Memory B cell (primary cell): ENCODE data around the gene PEX14.
"Not testable (repeated sequence)": the region's sequence is repeated elsewhere in the genome, so short reads cannot be mapped to it uniquely, and the experiment has no call there.

Experiments used
- ATAC-seq: fragments of 150-1000 bp; cut with Tn5 transposase; 2 replicates; pipeline ENCODE4 v1.10.0; 2021; ENCODE audit warnings: low read depth, mild to moderate bottlenecking, moderate library complexity
- DNase-seq, 2 donors: peaks; one replicate each; pipeline ENCODE4 v3.0.0; 2022; ENCODE audit warnings: low spot score in 2 of 2
- H3K27ac Mint-ChIP-seq: one replicate; pipeline ENCODE4 v1.8.0; 2022; ENCODE audit warnings: mild to moderate bottlenecking, moderate library complexity, mixed read lengths
- H3K27me3 Mint-ChIP-seq: one replicate; pipeline ENCODE4 v1.8.0; 2022; ENCODE audit warnings: mixed read lengths
- H3K36me3 Mint-ChIP-seq: one replicate; pipeline ENCODE4 v1.8.0; 2022; ENCODE audit warnings: mild to moderate bottlenecking, mixed read lengths
- H3K4me1 Mint-ChIP-seq: one replicate; pipeline ENCODE4 v1.8.0; 2022; ENCODE audit warnings: mixed read lengths
- H3K4me3 Mint-ChIP-seq: one replicate; pipeline ENCODE4 v1.8.0; 2022; ENCODE audit warnings: mild to moderate bottlenecking, moderate library complexity, mixed read lengths
- H3K9me3 Mint-ChIP-seq: one replicate; pipeline ENCODE4 v1.8.0; 2022; ENCODE audit warnings: mixed read lengths

The PEX14 gene

DNA sequence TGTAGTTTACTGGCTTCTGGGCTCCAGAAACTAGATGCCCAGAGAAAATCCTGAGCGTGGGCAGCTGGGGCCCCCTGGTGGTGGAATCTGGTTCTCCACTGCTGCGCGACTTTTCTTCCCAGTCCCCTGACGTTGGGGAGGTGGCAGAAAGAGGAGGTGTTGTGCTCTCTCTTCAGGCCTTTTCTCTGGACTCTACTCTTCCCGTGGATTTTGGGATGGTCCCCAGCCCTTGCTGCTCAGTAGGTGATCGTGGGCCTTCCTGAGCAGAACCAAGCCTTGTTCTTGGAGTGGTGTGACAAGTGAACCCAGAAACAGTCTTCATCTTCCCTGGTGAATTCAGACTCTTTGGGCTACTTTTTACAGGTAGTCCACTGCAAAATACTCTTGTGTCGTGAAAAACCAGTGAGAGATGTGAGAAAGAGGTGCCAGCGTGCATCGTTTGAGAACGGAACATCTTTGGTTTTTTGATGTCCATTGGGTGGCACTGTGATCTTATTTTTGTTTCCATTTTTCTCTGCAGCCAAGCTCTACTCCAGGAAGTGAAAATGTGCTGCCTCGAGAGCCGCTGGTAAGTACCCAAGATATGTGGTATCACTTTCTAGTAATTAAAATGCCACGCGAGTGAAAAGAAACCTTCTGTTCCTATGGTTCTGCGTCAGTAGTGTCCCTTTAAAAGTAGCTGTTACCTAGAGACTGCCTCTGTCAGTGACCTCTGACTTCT is 20.2 kb downstream of the PEX14 start:
- Mint-ChIP-seq H3K9me3 (no peaks in the 10 kb centered on the region), H3K4me1 (peaks cover 22% of the 10 kb centered on the region)
- peak; percentile 76 to 86 for DNase-seq

GRCh38 chr1:10495475-10495817 is 20.7 kb downstream of the PEX14 start:
- Mint-ChIP-seq H3K4me3 (peak overlapping the region; percentile 87), H3K4me1 (peaks cover 21% of the 10 kb centered on the region), H3K27me3 (no peaks in the 10 kb centered on the region), H3K36me3 (peaks cover 6% of the 10 kb centered on the region), H3K27ac (peak overlapping the region; percentile 97), H3K9me3 (no peaks in the 10 kb centered on the region)
- peak in 1 of 2 donors; percentile 22 for DNase-seq
- ATAC-seq, result no peak

More for the DNA sequence above, 20.2 kb downstream of the PEX14 start:
- H3K36me3 Mint-ChIP-seq, result peaks cover 7% of the 10 kb centered on the region
- H3K4me3 Mint-ChIP-seq, result peak overlapping the region; percentile 87
- H3K27ac Mint-ChIP-seq, result peak overlapping the region; percentile 97
- ATAC-seq, result peak; percentile 89
- no peaks in the 10 kb centered on the region for H3K27me3 Mint-ChIP-seq

DNA sequence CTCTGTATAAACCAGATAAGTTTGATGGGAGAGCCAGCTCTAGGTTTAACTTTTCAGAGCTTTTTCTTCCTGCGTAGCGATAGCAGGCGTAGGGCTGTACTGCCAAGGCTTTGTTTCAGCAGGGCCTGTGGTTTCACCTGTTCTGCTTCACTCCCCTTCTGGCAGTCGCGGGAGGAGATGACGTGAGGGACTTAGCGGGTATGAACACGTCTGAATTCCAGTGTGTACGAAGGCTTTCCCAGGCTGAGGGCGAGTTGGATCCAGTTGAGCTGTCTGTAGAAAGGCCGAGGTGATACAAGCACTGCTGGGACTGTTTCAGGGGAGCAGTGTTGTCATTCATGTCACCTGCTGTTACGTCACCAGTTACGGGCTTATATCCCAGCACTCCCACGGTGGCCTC is 21.2 kb downstream of the PEX14 start:
- no peaks in the 10 kb centered on the region for H3K9me3 Mint-ChIP-seq
- H3K27ac Mint-ChIP-seq, result peak overlapping the region; percentile 97
- H3K4me3 Mint-ChIP-seq, result peak overlapping the region; percentile 27
- H3K36me3 Mint-ChIP-seq, result peaks cover 6% of the 10 kb centered on the region
- H3K4me1 Mint-ChIP-seq, result peaks cover 21% of the 10 kb centered on the region
- DNase-seq (no peak), ATAC-seq (peak; percentile 16)
- H3K27me3 Mint-ChIP-seq, result no peaks in the 10 kb centered on the region

- no peaks in the 10 kb centered on the region for H3K9me3 Mint-ChIP-seq
Observed at GRCh38 chr1:10497109-10497508, 22.4 kb downstream of the PEX14 start.

GRCh38 chr1:10498231-10498630 is 23.5 kb downstream of the PEX14 start:
- no peak overlapping the region for H3K4me3 Mint-ChIP-seq

More at GRCh38 chr1:10497109-10497508, 22.4 kb downstream of the PEX14 start:
- Mint-ChIP-seq H3K4me1 (peaks cover 25% of the 10 kb centered on the region), H3K27me3 (no peaks in the 10 kb centered on the region), H3K36me3 (peaks cover 6% of the 10 kb centered on the region), H3K4me3 (no peak overlapping the region), H3K27ac (no peak overlapping the region)
- DNase-seq (no peak), ATAC-seq (no peak)

DNA sequence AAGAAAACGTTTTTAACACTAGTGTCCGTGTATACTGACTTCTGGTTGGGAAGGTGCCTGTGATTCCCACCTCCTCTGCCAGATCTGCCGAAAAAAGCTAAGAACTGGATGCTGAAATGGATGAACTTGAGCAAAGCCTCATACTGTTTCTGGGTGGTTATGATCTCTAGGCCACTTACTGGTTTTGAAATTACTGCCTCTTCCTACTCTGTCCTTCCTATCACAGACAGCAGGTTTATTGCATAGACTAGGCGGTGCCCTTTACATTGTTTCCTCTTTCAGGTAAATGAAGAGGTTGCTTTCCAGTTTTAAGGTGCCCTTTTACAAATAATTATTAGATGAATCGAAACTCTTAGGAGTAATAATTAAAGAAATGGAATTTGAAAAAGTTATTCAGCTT is 27.5 kb downstream of the PEX14 start:
- ATAC-seq (no peak), DNase-seq (no peak)
- H3K4me1 Mint-ChIP-seq, result peaks cover 12% of the 10 kb centered on the region
- no peaks in the 10 kb centered on the region for H3K27me3 Mint-ChIP-seq
- H3K27ac Mint-ChIP-seq, result no peak overlapping the region
- H3K4me3 Mint-ChIP-seq, result no peak overlapping the region
- no peaks in the 10 kb centered on the region for H3K9me3 Mint-ChIP-seq
- H3K36me3 Mint-ChIP-seq, result peaks cover 7% of the 10 kb centered on the region

More at GRCh38 chr1:10498231-10498630, 23.5 kb downstream of the PEX14 start:
- no peak overlapping the region for H3K27ac Mint-ChIP-seq
- H3K36me3 Mint-ChIP-seq, result peaks cover 6% of the 10 kb centered on the region
- DNase-seq, result no peak
- no peak for ATAC-seq
- H3K9me3 Mint-ChIP-seq, result no peaks in the 10 kb centered on the region
- H3K4me1 Mint-ChIP-seq, result peaks cover 21% of the 10 kb centered on the region
- H3K27me3 Mint-ChIP-seq, result no peaks in the 10 kb centered on the region

- no peak overlapping the region for H3K4me3 Mint-ChIP-seq
- peaks cover 20% of the 10 kb centered on the region for H3K4me1 Mint-ChIP-seq
- no peaks in the 10 kb centered on the region for H3K9me3 Mint-ChIP-seq
- no peaks in the 10 kb centered on the region for H3K27me3 Mint-ChIP-seq
- ATAC-seq (no peak), DNase-seq (no peak)
- no peak overlapping the region for H3K27ac Mint-ChIP-seq
- H3K36me3 Mint-ChIP-seq, result peaks cover 5% of the 10 kb centered on the region
Observed at GRCh38 chr1:10504249-10504648, 29.5 kb downstream of the PEX14 start.

DNA sequence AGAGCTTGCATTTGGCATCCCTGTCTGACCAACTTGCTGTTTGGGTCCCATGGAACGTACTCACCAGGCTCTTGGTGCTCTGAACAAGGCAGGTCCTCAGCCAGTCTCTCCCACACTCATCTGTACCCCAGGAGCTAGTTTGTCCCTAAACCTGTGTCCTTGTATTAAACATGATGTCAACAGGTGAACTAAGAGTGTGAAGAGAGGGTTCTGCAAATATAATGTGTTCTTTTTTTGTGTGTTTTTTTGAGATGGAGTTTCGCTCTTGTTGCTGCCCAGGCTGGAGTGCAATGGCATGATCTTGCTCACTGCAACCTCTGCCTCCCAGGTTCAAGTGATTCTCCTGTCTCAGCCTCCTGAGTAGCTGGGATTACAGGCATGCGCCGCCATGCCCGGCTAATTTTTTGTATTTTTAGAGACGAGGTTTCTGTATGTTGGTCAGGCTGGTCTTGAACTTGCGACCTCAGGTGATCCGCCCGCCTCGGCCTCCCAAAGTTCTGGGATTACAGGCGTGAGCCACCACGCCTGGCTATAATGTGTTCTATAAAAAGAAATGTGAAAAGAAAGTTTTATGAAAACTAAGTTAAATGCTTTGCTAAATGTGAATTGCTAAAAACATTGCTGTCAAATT is 31.4 kb downstream of the PEX14 start:
- H3K27me3 Mint-ChIP-seq, DNase-seq, ATAC-seq, H3K9me3 Mint-ChIP-seq, H3K36me3 Mint-ChIP-seq, H3K27ac Mint-ChIP-seq, H3K4me3 Mint-ChIP-seq: not testable (repeated sequence)
- peaks cover 33% of the 10 kb centered on the region for H3K4me1 Mint-ChIP-seq

DNA sequence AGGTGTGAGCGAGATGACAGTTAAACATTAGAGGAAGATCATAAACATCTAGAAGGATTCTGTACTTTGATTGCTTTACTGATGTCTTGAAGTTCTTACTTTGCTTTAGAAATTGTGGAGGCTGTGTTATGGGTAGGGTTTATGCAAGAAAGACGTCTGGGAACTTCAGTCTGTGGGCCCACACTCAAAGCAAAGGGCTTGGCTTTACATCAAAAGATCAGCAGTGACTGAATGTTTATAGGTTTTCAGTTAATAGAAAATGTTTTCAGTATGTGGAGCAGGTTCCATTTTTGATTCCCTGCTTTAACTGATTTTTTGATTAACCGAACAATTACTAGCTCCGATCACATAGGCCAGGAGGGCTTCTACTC is 31.9 kb downstream of the PEX14 start:
- Mint-ChIP-seq H3K4me3 (no peak overlapping the region), H3K9me3 (no peaks in the 10 kb centered on the region), H3K4me1 (peaks cover 38% of the 10 kb centered on the region), H3K27ac (no peak overlapping the region), H3K36me3 (peaks cover 5% of the 10 kb centered on the region), H3K27me3 (no peaks in the 10 kb centered on the region)
- no peak for DNase-seq
- no peak for ATAC-seq

DNA sequence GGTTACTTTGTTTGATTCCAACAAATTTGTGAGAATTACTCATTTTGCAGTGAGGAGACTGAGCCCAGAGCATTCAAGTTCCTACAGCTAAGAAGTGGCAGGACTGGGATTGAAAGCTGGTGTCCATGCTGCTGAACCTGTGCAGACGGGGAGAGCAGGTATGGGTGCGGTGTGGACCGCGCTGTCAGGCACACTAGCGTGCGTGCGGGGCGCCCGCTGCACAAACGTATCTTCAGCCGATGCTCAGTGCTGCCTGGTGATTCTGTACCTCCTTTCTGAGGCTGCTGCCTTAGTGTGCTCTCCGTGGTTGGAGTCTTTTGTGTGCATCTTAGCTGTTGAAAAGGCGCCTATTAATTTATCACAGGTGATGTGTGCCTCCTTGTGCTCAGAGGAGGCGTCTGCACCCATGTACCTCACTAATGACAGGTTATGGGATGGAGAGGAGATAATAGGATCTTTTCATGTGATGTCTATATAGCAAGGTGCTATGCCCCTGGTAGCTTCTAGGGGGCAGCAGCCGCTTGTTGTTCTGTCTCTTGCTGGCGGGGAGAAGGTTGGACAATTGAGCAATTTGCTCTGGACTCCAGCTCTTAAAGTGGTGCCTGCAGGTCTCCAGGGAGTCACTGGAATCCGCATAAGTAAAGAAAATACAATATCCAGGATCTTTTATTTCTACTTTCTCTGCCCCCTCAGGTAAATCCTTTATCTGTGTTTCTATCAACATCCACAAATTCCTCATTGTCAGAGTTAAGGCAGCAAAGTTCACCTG is 32.5 kb downstream of the PEX14 start:
- ATAC-seq (peak; percentile 84), DNase-seq (peak; percentile 25 to 28)
- no peaks in the 10 kb centered on the region for H3K27me3 Mint-ChIP-seq
- peaks cover 5% of the 10 kb centered on the region for H3K36me3 Mint-ChIP-seq
- H3K4me3 Mint-ChIP-seq, result no peak overlapping the region
- no peak overlapping the region for H3K27ac Mint-ChIP-seq
- H3K4me1 Mint-ChIP-seq, result peaks cover 33% of the 10 kb centered on the region
- no peaks in the 10 kb centered on the region for H3K9me3 Mint-ChIP-seq

DNA sequence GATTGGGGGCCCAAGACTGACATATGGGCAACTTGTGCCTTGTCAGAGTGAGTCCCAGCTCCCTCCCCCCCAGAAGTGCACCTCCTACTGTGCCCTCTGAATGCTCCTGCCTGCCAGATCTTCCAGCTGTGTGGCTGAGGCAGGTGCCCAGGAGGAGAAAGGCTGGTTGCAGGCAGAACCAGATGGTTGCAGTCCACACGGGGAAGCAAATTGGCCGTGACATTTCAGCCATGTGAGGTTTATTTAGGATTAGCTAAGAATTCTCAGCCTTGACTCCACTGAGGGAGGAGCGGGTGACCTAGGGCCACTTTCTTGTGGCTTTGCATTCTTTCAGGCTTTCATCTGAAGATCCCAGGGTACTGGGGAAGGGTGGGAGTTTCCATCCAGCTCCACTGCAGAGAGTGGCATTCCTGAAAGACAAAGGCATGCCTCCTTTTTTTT is 33.8 kb downstream of the PEX14 start:
- no peak for ATAC-seq
- H3K27ac Mint-ChIP-seq, result no peak overlapping the region
- H3K4me1 Mint-ChIP-seq, result peaks cover 36% of the 10 kb centered on the region
- H3K9me3 Mint-ChIP-seq, result no peaks in the 10 kb centered on the region
- no peak for DNase-seq
- no peak overlapping the region for H3K4me3 Mint-ChIP-seq
- H3K36me3 Mint-ChIP-seq, result peaks cover 5% of the 10 kb centered on the region
- no peaks in the 10 kb centered on the region for H3K27me3 Mint-ChIP-seq

DNA sequence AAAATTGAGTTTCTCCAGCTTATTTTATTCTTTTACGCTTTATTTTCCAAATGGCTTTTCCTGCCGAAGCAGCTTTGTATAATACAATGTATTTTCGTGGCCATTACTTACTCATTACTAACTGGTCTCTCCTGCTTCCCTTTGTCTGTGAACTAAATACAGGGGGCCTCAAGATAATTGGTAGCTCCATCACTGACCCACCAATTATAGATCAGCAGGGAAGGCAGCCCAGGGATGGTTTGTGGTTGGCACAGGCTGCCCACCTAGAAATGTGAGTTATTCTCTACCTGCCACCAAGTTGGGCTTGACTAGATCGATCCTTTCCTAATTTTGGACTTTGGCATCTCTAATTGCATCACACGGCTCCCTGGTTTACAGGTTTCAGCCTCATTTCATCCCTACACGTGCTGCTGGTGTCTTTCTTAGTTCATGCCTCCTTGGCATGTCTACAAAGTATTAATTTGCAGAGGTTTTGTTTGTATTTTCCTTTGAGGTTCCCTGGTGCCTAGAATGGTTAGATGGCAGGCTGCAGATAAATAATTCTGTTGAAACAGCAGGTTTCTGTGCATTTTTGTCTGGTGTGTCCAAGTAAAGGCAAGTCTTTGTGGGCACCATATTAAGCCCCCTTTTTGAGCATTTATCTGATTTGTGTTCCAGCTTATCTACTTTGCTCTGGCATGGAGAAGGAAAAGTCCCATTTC is 35.2 kb downstream of the PEX14 start:
- Mint-ChIP-seq H3K4me1 (peaks cover 44% of the 10 kb centered on the region), H3K27me3 (no peaks in the 10 kb centered on the region), H3K9me3 (no peaks in the 10 kb centered on the region), H3K4me3 (no peak overlapping the region), H3K36me3 (peaks cover 1% of the 10 kb centered on the region), H3K27ac (no peak overlapping the region)
- no peak for ATAC-seq
- no peak for DNase-seq

GRCh38 chr1:10510520-10511493 is 36.1 kb downstream of the PEX14 start:
- Mint-ChIP-seq H3K4me1 (peaks cover 48% of the 10 kb centered on the region), H3K9me3 (no peaks in the 10 kb centered on the region), H3K4me3 (peak overlapping the region; percentile 42), H3K27me3 (no peaks in the 10 kb centered on the region), H3K27ac (peak overlapping the region; percentile 17), H3K36me3 (peaks cover 1% of the 10 kb centered on the region)
- ATAC-seq (peak; percentile 54), DNase-seq (no peak)
